ENCODE data around the gene SLX4IP. TPM values are rescaled to one million over a fixed set of nuclear protein-coding genes. Genes with fewer than 3 reads are reported as not detected.

The SLX4IP gene
- total and polyA plus RNA-seq, 12 donors = 2.8 to 8.2 (median 4.8) TPM

- Histone ChIP-seq H3K4me3 (no peak overlapping the region), H3K4me1 (replicated peaks in 1 of 2) (peaks cover 24 to 60% of the 10 kb centered on the region in 2 donors), H3K36me3 (replicated peaks in 1 of 2) (no peaks in the 10 kb centered on the region), H3K27ac (peak overlapping the region; percentile 6 to 81 (median 59)), H3K27me3 (no peaks in the 10 kb centered on the region), H3K9me3 (replicated peaks in 1 of 3) (no peaks in the 10 kb centered on the region)
- DNase-seq = no peak
- TF ChIP-seq CTCF (IDR thresholded peaks at IDR 0.05) (no peak), POLR2A (IDR thresholded peaks at IDR 0.05) (no peak)
- WGBS, 4 donors = 71 to 80% (median 74%) methylated on average over 3 of the region's 3 CpGs
- intact Hi-C loops (cut with DNase I) = no loop called here
Observed at GRCh38 chr20:10511170-10511508, 76.0 kb downstream of the SLX4IP start.

- no peaks in the 10 kb centered on the region for H3K27me3 ChIP-seq
- H3K27ac ChIP-seq = peak overlapping the region; percentile 6 to 81 (median 59)
- TF ChIP-seq POLR2A (IDR thresholded peaks at IDR 0.05) (peak in 1 of 2 donors; percentile 42), CTCF (IDR thresholded peaks at IDR 0.05) (no peak)
- peaks cover 24 to 55% of the 10 kb centered on the region in 2 donors for H3K4me1 ChIP-seq (replicated peaks in 1 of 2)
- H3K4me3 ChIP-seq = no peak overlapping the region
- DNase-seq = peak; percentile 79 to 95 (median 88)
- no peaks in the 10 kb centered on the region for H3K9me3 ChIP-seq (replicated peaks in 1 of 3)
- 2 to 3% (median 2%) methylated on average over 5 of the region's 5 CpGs for WGBS, 4 donors
- intact Hi-C loops (cut with DNase I) = no loop called here
- H3K36me3 ChIP-seq (replicated peaks in 1 of 2) = no peaks in the 10 kb centered on the region
Observed at GRCh38 chr20:10511509-10512251, 76.6 kb downstream of the SLX4IP start.

- Histone ChIP-seq H3K4me3 (no peak overlapping the region), H3K27ac (no peak overlapping the region), H3K9me3 (replicated peaks in 1 of 3) (no peaks in the 10 kb centered on the region), H3K36me3 (replicated peaks in 1 of 2) (no peaks in the 10 kb centered on the region), H3K4me1 (replicated peaks in 1 of 2) (peaks cover 23 to 46% of the 10 kb centered on the region in 2 donors), H3K27me3 (no peaks in the 10 kb centered on the region)
- no peak for TF ChIP-seq POLR2A (IDR thresholded peaks at IDR 0.05)
- no peak for TF ChIP-seq CTCF (IDR thresholded peaks at IDR 0.05)
- intact Hi-C loops (cut with DNase I) = no loop called here
- 81 to 92% (median 89%) methylated on average over 2 of the region's 2 CpGs for WGBS, 4 donors
- DNase-seq = no peak
Observed at GRCh38 chr20:10513061-10513460, 78.0 kb downstream of the SLX4IP start.

GRCh38 chr20:10513931-10514575 is 78.9 kb downstream of the SLX4IP start:
- Histone ChIP-seq H3K4me1 (replicated peaks in 1 of 2) (peaks cover 13 to 36% of the 10 kb centered on the region in 2 donors), H3K4me3 (no peak overlapping the region), H3K9me3 (replicated peaks in 1 of 3) (no peaks in the 10 kb centered on the region), H3K36me3 (replicated peaks in 1 of 2) (no peaks in the 10 kb centered on the region), H3K27me3 (no peaks in the 10 kb centered on the region), H3K27ac (peak overlapping the region in 1 of 5 donors; percentile 32)
- intact Hi-C loops (cut with DNase I) = no loop called here
- 57 to 61% (median 60%) methylated on average over 4 of the region's 4 CpGs for WGBS, 4 donors
- no peak for DNase-seq
- TF ChIP-seq CTCF (IDR thresholded peaks at IDR 0.05) (no peak), POLR2A (IDR thresholded peaks at IDR 0.05) (no peak)

All from adrenal gland (tissue), 12 donors.